ENCODE results near the gene ENC1.
A peak's percentile ranks its signal among the peaks of the same experiment; 100 is the strongest.

The ENC1 gene

GRCh38 chr5:74655206-74655605 lies 14.7 kb upstream of the ENC1 start:
- no peak for DNase-seq

- DNase-seq, result no peak
Observed at GRCh38 chr5:74653991-74654390, 13.5 kb upstream of the ENC1 start.

- DNase-seq, result no peak
Observed at GRCh38 chr5:74652576-74652975, 12.0 kb upstream of the ENC1 start.

- DNase-seq, result no peak
Observed at GRCh38 chr5:74651710-74652109, 11.2 kb upstream of the ENC1 start.

- no peak for DNase-seq
Observed at GRCh38 chr5:74649421-74649973, 9.0 kb upstream of the ENC1 start.

- peak; percentile 71 for DNase-seq
Observed at GRCh38 chr5:74648835-74649293, 8.3 kb upstream of the ENC1 start.

GRCh38 chr5:74647096-74647495 lies 6.6 kb upstream of the ENC1 start:
- no peak for DNase-seq

- DNase-seq, result no peak
Observed at GRCh38 chr5:74643111-74643562, 2.6 kb upstream of the ENC1 start.

GRCh38 chr5:74642543-74642863 lies 2.0 kb upstream of the ENC1 start:
- no peak for DNase-seq

GRCh38 chr5:74641735-74642542 lies 1.4 kb upstream of the ENC1 start:
- DNase-seq, result peak; percentile 77

GRCh38 chr5:74640954-74641734 lies 616 bp upstream of the ENC1 start:
- peak; percentile 77 for DNase-seq

GRCh38 chr5:74639807-74640449 lies 600 bp downstream of the ENC1 start:
- peak; percentile 38 for DNase-seq

GRCh38 chr5:74638970-74639806 lies 1.3 kb downstream of the ENC1 start:
- DNase-seq, result peak; percentile 21

GRCh38 chr5:74638544-74638969 lies 2.0 kb downstream of the ENC1 start:
- no peak for DNase-seq

GRCh38 chr5:74636552-74636951 lies 4.0 kb downstream of the ENC1 start:
- DNase-seq, result no peak

GRCh38 chr5:74636149-74636548 lies 4.4 kb downstream of the ENC1 start:
- no peak for DNase-seq

GRCh38 chr5:74634611-74635286 lies 5.8 kb downstream of the ENC1 start:
- no peak for DNase-seq

GRCh38 chr5:74633695-74634094 lies 6.8 kb downstream of the ENC1 start:
- DNase-seq, result no peak

GRCh38 chr5:74632947-74633356 lies 7.6 kb downstream of the ENC1 start:
- no peak for DNase-seq

- DNase-seq, result no peak
Observed at GRCh38 chr5:74631081-74631953, 9.2 kb downstream of the ENC1 start.
